ENCODE results near the gene SPATA32. TPM values are rescaled to one million over a fixed set of nuclear protein-coding genes. Genes with fewer than 3 reads are reported as not detected.

The SPATA32 gene
- total RNA-seq, 1 donor, result not detected

DNA sequence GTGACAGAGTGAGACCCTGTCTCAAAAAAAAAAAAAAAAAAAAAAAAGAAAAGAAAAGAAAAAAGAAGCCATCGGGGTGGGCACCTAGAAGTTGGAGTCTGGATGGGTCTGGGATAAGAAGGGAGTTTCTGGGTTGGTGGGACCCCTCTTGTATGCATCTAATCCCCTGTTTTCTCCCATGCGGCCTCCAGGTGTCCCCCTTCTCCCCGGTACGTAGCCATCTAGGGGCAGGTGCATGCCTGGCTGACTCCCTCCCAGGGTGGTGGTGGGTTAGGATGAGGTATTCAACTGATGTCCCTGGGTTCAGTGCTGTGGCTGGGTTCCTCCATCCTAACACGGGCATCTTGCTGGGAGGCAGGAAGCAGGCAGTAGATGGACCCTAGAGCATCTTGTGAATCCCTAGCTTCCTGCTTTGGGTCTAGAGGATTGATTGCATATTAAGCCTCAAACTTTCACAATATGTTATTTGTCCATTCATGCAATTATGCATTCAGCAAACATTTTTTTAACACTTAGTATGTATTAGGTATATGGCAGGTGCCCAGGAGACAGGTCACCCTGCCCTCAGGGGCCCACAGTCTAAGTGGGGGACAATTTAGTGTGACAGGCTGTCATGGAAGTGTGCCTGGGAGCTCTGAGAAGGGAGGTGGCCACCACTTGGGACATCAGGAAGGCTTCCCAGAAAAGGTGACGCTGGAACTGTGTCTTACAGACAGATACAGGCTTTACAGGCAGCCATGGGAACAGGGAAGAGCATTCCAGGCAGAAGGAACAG is 27.1 kb downstream of the SPATA32 start:
- no peak for DNase-seq (ENCODE audit: low read depth)

DNA sequence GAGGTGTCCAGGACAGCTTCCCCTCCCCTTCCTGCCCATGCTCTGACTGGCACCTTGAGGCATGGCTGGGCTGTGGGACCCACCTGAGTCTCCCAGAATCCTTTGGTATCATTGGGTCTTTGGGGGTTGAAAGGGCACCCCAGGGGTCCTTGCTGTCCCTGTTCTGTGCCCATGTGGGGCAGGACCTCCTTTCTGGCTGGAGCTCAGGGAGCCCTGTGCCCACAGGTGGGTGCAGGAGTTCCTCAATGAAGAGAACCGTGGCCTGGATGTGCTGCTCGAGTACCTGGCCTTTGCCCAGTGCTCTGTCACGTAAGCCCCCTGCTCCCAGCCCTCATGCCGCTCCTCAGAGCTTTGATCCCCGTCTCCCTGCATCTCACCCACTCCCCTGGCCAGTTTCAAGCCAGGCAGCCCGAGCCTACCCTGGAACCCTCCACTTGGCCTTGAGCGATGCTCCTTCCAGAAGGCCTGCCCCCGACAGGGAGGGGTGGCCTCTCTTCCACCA is 28.4 kb downstream of the SPATA32 start:
- DNase-seq (ENCODE audit: low read depth), result no peak
- H3K4me3 ChIP-seq (ENCODE audit: low read depth, low read length), result no peak overlapping the region
- TF ChIP-seq, protein P1, sequence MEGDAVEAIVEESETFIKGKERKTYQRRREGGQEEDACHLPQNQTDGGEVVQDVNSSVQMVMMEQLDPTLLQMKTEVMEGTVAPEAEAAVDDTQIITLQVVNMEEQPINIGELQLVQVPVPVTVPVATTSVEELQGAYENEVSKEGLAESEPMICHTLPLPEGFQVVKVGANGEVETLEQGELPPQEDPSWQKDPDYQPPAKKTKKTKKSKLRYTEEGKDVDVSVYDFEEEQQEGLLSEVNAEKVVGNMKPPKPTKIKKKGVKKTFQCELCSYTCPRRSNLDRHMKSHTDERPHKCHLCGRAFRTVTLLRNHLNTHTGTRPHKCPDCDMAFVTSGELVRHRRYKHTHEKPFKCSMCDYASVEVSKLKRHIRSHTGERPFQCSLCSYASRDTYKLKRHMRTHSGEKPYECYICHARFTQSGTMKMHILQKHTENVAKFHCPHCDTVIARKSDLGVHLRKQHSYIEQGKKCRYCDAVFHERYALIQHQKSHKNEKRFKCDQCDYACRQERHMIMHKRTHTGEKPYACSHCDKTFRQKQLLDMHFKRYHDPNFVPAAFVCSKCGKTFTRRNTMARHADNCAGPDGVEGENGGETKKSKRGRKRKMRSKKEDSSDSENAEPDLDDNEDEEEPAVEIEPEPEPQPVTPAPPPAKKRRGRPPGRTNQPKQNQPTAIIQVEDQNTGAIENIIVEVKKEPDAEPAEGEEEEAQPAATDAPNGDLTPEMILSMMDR (IDR thresholded peaks at IDR 0.05; ENCODE audit: insufficient read depth, low read length), result no peak

More for the DNA sequence above, 27.1 kb downstream of the SPATA32 start:
- TF ChIP-seq, protein P1 (IDR thresholded peaks at IDR 0.05; ENCODE audit: insufficient read depth, low read length), result peak; percentile 15
- H3K4me3 ChIP-seq (ENCODE audit: low read depth, low read length), result no peak overlapping the region

DNA sequence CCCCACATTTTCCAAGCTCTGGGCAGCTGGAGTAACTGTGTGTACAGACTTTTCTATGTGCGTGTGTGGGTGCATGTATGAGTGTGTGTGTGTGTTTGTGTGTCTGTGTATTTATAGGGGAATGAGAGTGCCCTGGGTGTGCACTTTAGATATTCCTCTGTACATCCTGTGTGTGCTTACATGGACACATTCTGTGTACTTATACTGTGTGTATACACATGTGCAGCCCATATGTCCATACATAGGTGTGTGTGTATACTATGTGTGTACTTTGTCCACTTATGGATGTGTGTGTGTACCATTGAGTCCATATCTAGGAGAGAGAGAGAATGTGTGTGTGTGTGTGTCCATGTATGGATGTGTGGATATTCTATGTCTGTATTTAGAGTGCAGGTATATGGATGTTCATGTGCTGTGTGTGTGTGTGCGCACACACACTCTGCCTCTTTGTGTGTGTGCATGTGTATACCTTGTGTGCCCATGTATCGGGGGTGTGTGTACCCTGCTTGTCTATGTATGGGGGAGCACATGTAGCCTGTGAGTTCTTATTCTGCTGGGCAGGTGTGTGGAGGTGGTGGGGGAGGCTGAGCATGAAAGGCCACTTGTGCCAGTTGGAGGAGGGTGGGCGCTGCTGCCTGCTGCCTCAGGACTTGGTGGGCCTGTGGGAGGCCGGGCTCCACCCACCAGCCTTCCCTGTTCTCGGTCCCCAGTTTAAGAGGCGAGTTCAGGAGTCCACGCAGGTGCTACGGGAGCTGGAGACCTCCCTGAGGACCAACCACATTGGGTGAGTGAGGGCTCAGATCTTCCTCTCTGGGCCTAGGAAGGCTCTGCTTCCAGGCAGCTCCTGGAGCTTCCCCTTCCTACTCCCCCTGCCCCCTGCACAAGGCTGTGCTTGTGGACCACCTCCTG is 29.1 kb downstream of the SPATA32 start:
- no peak overlapping the region for H3K4me3 ChIP-seq (ENCODE audit: low read depth, low read length)
- TF ChIP-seq, protein P1 (IDR thresholded peaks at IDR 0.05; ENCODE audit: insufficient read depth, low read length), result no peak
- no peak for DNase-seq (ENCODE audit: low read depth)

DNA sequence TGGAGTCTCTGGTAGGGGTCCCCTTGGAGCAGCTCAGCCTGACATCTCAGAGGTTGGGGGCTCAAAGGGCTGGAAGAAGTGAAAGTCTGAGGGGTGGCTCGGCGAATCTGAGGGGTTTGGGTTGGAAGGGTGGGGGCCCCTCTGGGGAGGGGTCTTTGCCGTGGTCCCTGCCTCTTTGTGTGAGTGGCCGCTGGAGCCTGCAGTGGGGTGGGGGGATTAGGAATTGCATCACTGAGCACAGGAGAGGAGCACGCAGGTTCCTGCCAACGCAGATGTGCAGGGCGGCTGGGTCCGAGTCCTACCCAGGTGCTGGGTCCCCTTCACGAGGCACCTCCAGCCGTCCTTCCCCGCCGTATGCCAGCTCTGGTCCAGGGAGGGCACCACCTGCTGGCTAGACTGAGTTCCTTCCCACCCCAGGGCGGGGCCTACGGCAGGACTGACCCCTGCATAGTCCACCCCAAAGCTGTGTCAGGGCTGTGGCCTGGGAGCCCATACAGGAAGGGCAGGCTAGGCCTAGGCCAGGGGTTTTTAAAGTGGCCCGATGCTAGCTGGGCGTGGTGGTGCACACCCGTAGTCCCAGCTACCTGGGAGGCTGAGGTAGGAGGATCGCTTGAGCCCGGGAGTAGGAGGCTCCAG is 30.3 kb downstream of the SPATA32 start:
- TF ChIP-seq, protein P1 (IDR thresholded peaks at IDR 0.05; ENCODE audit: insufficient read depth, low read length), result peak; percentile 31
- no peak for DNase-seq (ENCODE audit: low read depth)
- H3K4me3 ChIP-seq (ENCODE audit: low read depth, low read length), result no peak overlapping the region

DNA sequence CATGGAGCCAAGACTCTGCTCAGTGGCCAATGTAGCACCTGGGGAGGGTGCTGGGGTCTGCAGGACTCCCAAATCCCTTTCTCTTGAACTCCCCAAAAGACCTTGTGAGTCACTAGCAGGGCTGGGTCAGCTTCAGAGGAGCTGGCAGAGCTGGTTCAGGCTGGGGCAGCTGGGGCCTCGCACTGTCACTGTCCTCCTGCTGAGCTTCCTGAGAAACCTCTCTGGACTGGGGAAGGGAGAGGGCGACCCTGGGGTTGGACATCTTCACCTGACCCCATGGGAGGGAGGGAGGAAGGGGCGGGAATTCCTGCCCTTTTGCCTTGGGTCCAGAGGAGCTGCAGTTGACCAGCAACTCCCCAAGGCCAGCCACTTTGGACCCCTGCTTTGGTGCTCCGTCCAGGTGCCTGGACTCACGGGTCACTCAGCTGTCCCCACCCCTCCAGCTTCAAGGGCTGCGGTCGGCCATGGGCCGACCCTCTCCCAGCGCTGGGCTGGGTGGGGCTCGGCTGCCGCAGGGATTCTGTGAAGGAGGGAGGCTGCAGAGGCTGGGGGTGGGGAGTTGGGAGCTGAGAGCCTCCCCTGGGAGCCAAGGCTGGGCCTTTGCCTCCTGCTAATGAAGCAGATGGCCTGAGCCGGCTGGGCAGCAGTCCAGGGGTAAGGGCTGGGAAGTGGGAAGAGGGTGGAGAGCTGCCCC is 31.0 kb downstream of the SPATA32 start:
- H3K4me3 ChIP-seq (ENCODE audit: low read depth, low read length), result no peak overlapping the region
- TF ChIP-seq, protein P1 (IDR thresholded peaks at IDR 0.05; ENCODE audit: insufficient read depth, low read length), result no peak
- peak; percentile 64 for DNase-seq (ENCODE audit: low read depth)

DNA sequence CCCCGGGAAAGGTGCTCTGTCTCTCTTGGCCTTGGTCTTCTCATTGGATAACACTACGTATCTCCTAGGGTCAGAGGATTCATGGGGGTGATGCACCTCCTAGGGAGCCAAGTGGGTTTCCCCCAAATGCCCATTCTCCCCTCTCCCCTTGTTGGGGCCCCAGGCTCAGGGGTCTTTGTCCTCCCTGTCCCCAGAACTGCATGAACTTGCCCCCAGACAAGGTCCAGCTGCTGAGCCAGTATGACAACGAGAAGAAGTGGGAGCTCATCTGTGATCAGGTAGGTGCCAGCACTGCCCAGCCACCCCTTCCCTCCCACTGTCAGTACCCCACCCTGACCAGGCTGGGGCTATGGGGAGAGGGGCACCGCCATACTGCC is 31.5 kb downstream of the SPATA32 start:
- TF ChIP-seq, protein P1 (IDR thresholded peaks at IDR 0.05; ENCODE audit: insufficient read depth, low read length), result no peak
- H3K4me3 ChIP-seq (ENCODE audit: low read depth, low read length), result no peak overlapping the region
- no peak for DNase-seq (ENCODE audit: low read depth)
